Activated CD4-positive, alpha-beta T cell treated with anti-CD3 and anti-CD28 coated beads for 36 hours (primary cell): ENCODE results near the gene MVD. TPM values are rescaled to one million over a fixed set of nuclear protein-coding genes. Genes with fewer than 3 reads are reported as not detected.
A peak's percentile ranks its signal among the peaks of the same experiment; 100 is the strongest.

Experiments
- ATAC-seq: fragments of 200-7000 bp; cut with Tn5 transposase; one replicate; pipeline ENCODE4 v1.10.0; 2021; ENCODE audit warnings: mild to moderate bottlenecking, moderate library complexity
- CTCF ChIA-PET: fragments of 350-600 bp; sonication (Branson Sonifier 250); formaldehyde crosslinking; loops from one replicate; lab custom pipeline; 2021; ENCODE audit warnings: antibody characterized with exemption; lab: Charles Lee
- POLR2A ChIA-PET: fragments of 350-600 bp; sonication (Branson Sonifier 250); formaldehyde crosslinking; loops from one replicate; lab custom pipeline; 2021; ENCODE audit warnings: antibody characterized with exemption, inconsistent platforms; lab: Charles Lee
- DNase-seq: peaks from one replicate; pipeline ENCODE4 v3.0.0-alpha.2; 2020
- H3K27ac Mint-ChIP-seq: one replicate; pipeline ENCODE4 v1.8.0; 2021; ENCODE audit warnings: mixed read lengths
- H3K27me3 Mint-ChIP-seq: one replicate; pipeline ENCODE4 v1.8.0; 2021; ENCODE audit warnings: mixed read lengths
- H3K36me3 Mint-ChIP-seq: one replicate; pipeline ENCODE4 v1.8.0; 2021; ENCODE audit warnings: low read depth, mixed read lengths
- H3K4me1 Mint-ChIP-seq: one replicate; pipeline ENCODE4 v1.8.0; 2021; ENCODE audit warnings: mixed read lengths
- H3K4me3 Mint-ChIP-seq: one replicate; pipeline ENCODE4 v1.8.0; 2021; ENCODE audit warnings: mild to moderate bottlenecking, moderate library complexity, mixed read lengths
- H3K9me3 Mint-ChIP-seq: one replicate; pipeline ENCODE4 v1.8.0; 2021; ENCODE audit warnings: low read depth, mixed read lengths
- intact Hi-C, 2 experiments: fragments of 100-400 bp; cut with DNase I in 1 of 2; cut with micrococcal nuclease in 1 of 2; formaldehyde crosslinking; loops; one replicate each; pipeline versions ENCODE4 v1.14.2 to v1.15.1; 2022 to 2024; cut with DNase I, micrococcal nuclease
- total RNA-seq, 2 experiments: library from RNA; stranded (reverse); gene quantifications; one replicate each; pipeline ENCODE4 v1.2.3, GENCODE V29; 2021

Gene MVD
- total RNA-seq, 2 experiments from 2014 or later = 62.8 to 81.1 TPM

GRCh38 chr16:88630941-88631340, 31.9 kb downstream of the MVD start:
- H3K4me1 Mint-ChIP-seq = peaks cover 18% of the 10 kb centered on the region
- peaks cover 35% of the 10 kb centered on the region for H3K36me3 Mint-ChIP-seq
- POLR2A ChIA-PET = no interaction called here
- DNase-seq (no peak), ATAC-seq (no peak)
- no peaks in the 10 kb centered on the region for H3K9me3 Mint-ChIP-seq
- intact Hi-C loops = loop anchor here in 1 of 2 experiments (10.0 kb wide), 1 partner anchor 154 kb away; the partner anchor contains the start of gene PIEZO1
- H3K27ac Mint-ChIP-seq = no peak overlapping the region
- CTCF ChIA-PET = no interaction called here
- peaks cover 4% of the 10 kb centered on the region for H3K27me3 Mint-ChIP-seq
- H3K4me3 Mint-ChIP-seq = no peak overlapping the region

- intact Hi-C loops = loop anchor here in 1 of 2 experiments (10.0 kb wide), 1 partner anchor 154 kb away; the partner anchor contains the start of gene PIEZO1
- Mint-ChIP-seq H3K36me3 (peaks cover 37% of the 10 kb centered on the region), H3K27me3 (peaks cover 3% of the 10 kb centered on the region), H3K4me3 (no peak overlapping the region), H3K27ac (no peak overlapping the region), H3K4me1 (peaks cover 19% of the 10 kb centered on the region), H3K9me3 (no peaks in the 10 kb centered on the region)
- CTCF ChIA-PET = no interaction called here
- no peak for DNase-seq
- POLR2A ChIA-PET = no interaction called here
- ATAC-seq = no peak
These were observed 32.5 kb downstream of the MVD start for GRCh38 chr16:88630433-88630832.

- Mint-ChIP-seq H3K27me3 (no peaks in the 10 kb centered on the region), H3K27ac (no peak overlapping the region), H3K4me3 (no peak overlapping the region), H3K9me3 (no peaks in the 10 kb centered on the region), H3K36me3 (peaks cover 37% of the 10 kb centered on the region), H3K4me1 (peaks cover 18% of the 10 kb centered on the region)
- ChIA-PET CTCF (no interaction called here), POLR2A (no interaction called here)
- no peak for ATAC-seq
- DNase-seq = no peak
- intact Hi-C loops = loop anchor here in 1 of 2 experiments (10.0 kb wide), 1 partner anchor 155 kb away; the partner anchor contains the start of gene PIEZO1
These were observed 33.1 kb downstream of the MVD start for GRCh38 chr16:88629835-88630234.

- ChIA-PET CTCF (no interaction called here), POLR2A (no interaction called here)
- H3K27ac Mint-ChIP-seq = no peak overlapping the region
- intact Hi-C loops = no loop called here
- peaks cover 13% of the 10 kb centered on the region for H3K4me1 Mint-ChIP-seq
- no peaks in the 10 kb centered on the region for H3K27me3 Mint-ChIP-seq
- ATAC-seq (no peak), DNase-seq (peak; percentile 45)
- no peaks in the 10 kb centered on the region for H3K9me3 Mint-ChIP-seq
- peaks cover 41% of the 10 kb centered on the region for H3K36me3 Mint-ChIP-seq
- no peak overlapping the region for H3K4me3 Mint-ChIP-seq
These were observed 34.3 kb downstream of the MVD start for GRCh38 chr16:88628512-88628974.

GRCh38 chr16:88627531-88628411, 35.1 kb downstream of the MVD start:
- no peaks in the 10 kb centered on the region for H3K27me3 Mint-ChIP-seq
- intact Hi-C loops = no loop called here
- ChIA-PET POLR2A (no interaction called here), CTCF (interaction anchor here (0.8 kb wide), 1 partner anchor 45 kb away, joined by 3 read pairs; no protein-coding TSS in a partner anchor)
- peaks cover 46% of the 10 kb centered on the region for H3K36me3 Mint-ChIP-seq
- no peak overlapping the region for H3K4me3 Mint-ChIP-seq
- peaks cover 10% of the 10 kb centered on the region for H3K4me1 Mint-ChIP-seq
- H3K9me3 Mint-ChIP-seq = no peaks in the 10 kb centered on the region
- DNase-seq = no peak
- no peak for ATAC-seq
- H3K27ac Mint-ChIP-seq = no peak overlapping the region

- no peak overlapping the region for H3K27ac Mint-ChIP-seq
- peaks cover 48% of the 10 kb centered on the region for H3K36me3 Mint-ChIP-seq
- H3K4me3 Mint-ChIP-seq = no peak overlapping the region
- POLR2A ChIA-PET = no interaction called here
- CTCF ChIA-PET = interaction anchor here (0.6 to 1.9 kb wide), 2 partner anchors 10 to 74 kb away, joined by 5 to 11 read pairs; no protein-coding TSS in a partner anchor
- H3K27me3 Mint-ChIP-seq = no peaks in the 10 kb centered on the region
- DNase-seq = no peak
- intact Hi-C loops = no loop called here
- peaks cover 7% of the 10 kb centered on the region for H3K4me1 Mint-ChIP-seq
- H3K9me3 Mint-ChIP-seq = no peaks in the 10 kb centered on the region
- no peak for ATAC-seq
These were observed 36.2 kb downstream of the MVD start for GRCh38 chr16:88626646-88627045.

GRCh38 chr16:88624977-88625576, 37.8 kb downstream of the MVD start:
- Mint-ChIP-seq H3K4me3 (no peak overlapping the region), H3K36me3 (peaks cover 43% of the 10 kb centered on the region), H3K27me3 (no peaks in the 10 kb centered on the region), H3K4me1 (peaks cover 12% of the 10 kb centered on the region), H3K9me3 (no peaks in the 10 kb centered on the region), H3K27ac (no peak overlapping the region)
- CTCF ChIA-PET = interaction anchor here (1.9 kb wide), 1 partner anchor 8 kb away, joined by 11 read pairs; no protein-coding TSS in a partner anchor
- intact Hi-C loops = loop anchor here in 1 of 2 experiments (5.0 kb wide), 1 partner anchor 43 kb away; no protein-coding TSS in a partner anchor
- DNase-seq (peak; percentile 37), ATAC-seq (peak; percentile 40)
- POLR2A ChIA-PET = no interaction called here

GRCh38 chr16:88624481-88624880, 38.4 kb downstream of the MVD start:
- intact Hi-C loops = loop anchor here in 1 of 2 experiments (5.0 kb wide), 1 partner anchor 42 kb away; no protein-coding TSS in a partner anchor
- DNase-seq = no peak
- Mint-ChIP-seq H3K9me3 (no peaks in the 10 kb centered on the region), H3K4me3 (no peak overlapping the region), H3K36me3 (peaks cover 43% of the 10 kb centered on the region), H3K27me3 (no peaks in the 10 kb centered on the region), H3K27ac (no peak overlapping the region), H3K4me1 (peaks cover 18% of the 10 kb centered on the region)
- POLR2A ChIA-PET = no interaction called here
- ATAC-seq = no peak
- CTCF ChIA-PET = no interaction called here

GRCh38 chr16:88623858-88624257, 39.0 kb downstream of the MVD start:
- Mint-ChIP-seq H3K27me3 (no peaks in the 10 kb centered on the region), H3K36me3 (peaks cover 37% of the 10 kb centered on the region), H3K27ac (no peak overlapping the region), H3K4me1 (peaks cover 22% of the 10 kb centered on the region), H3K4me3 (no peak overlapping the region), H3K9me3 (no peaks in the 10 kb centered on the region)
- intact Hi-C loops = loop anchor here in 1 of 2 experiments (5.0 kb wide), 1 partner anchor 42 kb away; no protein-coding TSS in a partner anchor
- ChIA-PET CTCF (no interaction called here), POLR2A (no interaction called here)
- no peak for DNase-seq
- ATAC-seq = no peak

- Mint-ChIP-seq H3K27ac (no peak overlapping the region), H3K36me3 (peaks cover 39% of the 10 kb centered on the region), H3K9me3 (no peaks in the 10 kb centered on the region), H3K4me3 (no peak overlapping the region), H3K4me1 (peaks cover 24% of the 10 kb centered on the region), H3K27me3 (no peaks in the 10 kb centered on the region)
- ChIA-PET POLR2A (interaction anchor here (0.6 kb wide), 1 partner anchor 10 kb away, joined by 4 read pairs; no protein-coding TSS in a partner anchor), CTCF (no interaction called here)
- DNase-seq = no peak
- intact Hi-C loops = loop anchor here in 1 of 2 experiments (5.0 kb wide), 1 partner anchor 41 kb away; no protein-coding TSS in a partner anchor
- no peak for ATAC-seq
These were observed 40.0 kb downstream of the MVD start for GRCh38 chr16:88622866-88623265.

GRCh38 chr16:88622125-88622524, 40.8 kb downstream of the MVD start:
- CTCF ChIA-PET = no interaction called here
- H3K9me3 Mint-ChIP-seq = no peaks in the 10 kb centered on the region
- POLR2A ChIA-PET = no interaction called here
- intact Hi-C loops = loop anchor here in 1 of 2 experiments (5.0 kb wide), 1 partner anchor 40 kb away; no protein-coding TSS in a partner anchor
- DNase-seq (no peak), ATAC-seq (no peak)
- no peak overlapping the region for H3K27ac Mint-ChIP-seq
- H3K4me3 Mint-ChIP-seq = no peak overlapping the region
- no peaks in the 10 kb centered on the region for H3K27me3 Mint-ChIP-seq
- H3K36me3 Mint-ChIP-seq = peaks cover 37% of the 10 kb centered on the region
- peaks cover 24% of the 10 kb centered on the region for H3K4me1 Mint-ChIP-seq
